ENCODE measurements around the gene DNASE2B. TPM values are rescaled to one million over a fixed set of nuclear protein-coding genes. Genes with fewer than 3 reads are reported as not detected.

The DNASE2B gene
- total and polyA plus RNA-seq, 2 experiments from 2014 or later: not detected

DNA sequence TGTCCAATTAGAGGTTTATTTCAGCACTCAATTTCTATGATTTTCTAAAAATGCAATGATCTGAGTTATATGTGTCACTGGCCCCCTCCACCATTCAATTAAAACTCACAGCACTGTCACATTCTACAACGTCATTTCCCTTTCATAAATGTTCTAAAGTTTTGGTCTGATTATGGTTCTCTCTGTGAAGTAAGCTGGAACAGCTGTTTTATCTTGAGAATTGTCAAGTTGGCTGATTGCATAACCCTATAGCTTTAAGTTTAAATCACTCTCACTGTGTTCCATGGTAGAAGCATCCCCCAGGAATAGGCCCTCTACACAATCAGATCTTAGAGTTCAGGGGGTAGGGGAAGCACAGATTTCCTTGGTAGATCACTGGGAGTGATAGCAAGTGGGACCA lies 41.4 kb upstream of the DNASE2B start:
- Mint-ChIP-seq H3K4me1 (no peaks in the 10 kb centered on the region), H3K4me3 (no peak overlapping the region), H3K27me3 (ENCODE audit: insufficient read depth, low read depth, poor library complexity) (peaks cover 4% of the 10 kb centered on the region), H3K27ac (no peak overlapping the region; the same call in 1 of the 2 replicates), H3K9me3 (no peaks in the 10 kb centered on the region), H3K36me3 (ENCODE audit: low read depth) (no peaks in the 10 kb centered on the region)
- no peak overlapping the region for H3K4me2 ChIP-seq
- ATAC-seq (no peak), DNase-seq (ENCODE audit: low spot score) (no peak)
- no peak overlapping the region for H2AFZ ChIP-seq
- no peaks in the 10 kb centered on the region for H3K36me3 ChIP-seq (ENCODE audit: insufficient read depth)
- H3K9me2 ChIP-seq (ENCODE audit: insufficient read depth): peaks cover 7% of the 10 kb centered on the region
- no peak overlapping the region for H3K4me3 ChIP-seq
- H4K20me1 ChIP-seq (replicated peaks; ENCODE audit: insufficient read depth): no peaks in the 10 kb centered on the region
- TF ChIP-seq ZNF331 (CRISPR knock-in tag; IDR thresholded peaks at IDR 0.05; ENCODE audit: low read depth): no peak
- TF ChIP-seq NANOG (IDR thresholded peaks at IDR 0.05; ENCODE audit: borderline replicate concordance): no peak
- no peaks in the 10 kb centered on the region for H3K4me1 ChIP-seq (ENCODE audit: insufficient read depth)
- no peak overlapping the region for H3K27ac ChIP-seq (ENCODE audit: low read depth)
- no peaks in the 10 kb centered on the region for H3K79me2 ChIP-seq (replicated peaks; ENCODE audit: insufficient read depth)
- no peaks in the 10 kb centered on the region for H3F3A ChIP-seq (replicated peaks; ENCODE audit: low read depth)
- no peaks in the 10 kb centered on the region for H3K27me3 ChIP-seq (ENCODE audit: insufficient read depth)

DNA sequence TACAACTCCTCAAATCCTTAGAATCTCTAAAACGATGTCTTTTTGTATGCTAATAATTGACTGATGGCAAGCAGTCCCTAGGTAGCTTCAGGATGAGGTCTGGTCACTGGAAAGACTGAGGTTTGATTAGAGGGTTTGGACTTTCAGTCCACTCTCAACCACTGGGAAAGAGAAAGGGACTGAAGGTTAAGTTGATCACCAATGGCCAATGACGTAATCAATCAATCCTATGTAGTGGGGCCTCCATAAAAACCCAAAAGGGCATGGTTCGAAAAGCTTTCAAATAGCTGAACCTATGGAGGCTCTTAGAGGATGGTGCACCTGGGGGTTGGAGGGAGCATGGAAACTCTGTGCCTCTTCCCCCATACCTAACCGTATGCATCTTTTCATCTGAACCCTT lies 39.6 kb upstream of the DNASE2B start:
- Mint-ChIP-seq H3K36me3 (ENCODE audit: low read depth) (no peaks in the 10 kb centered on the region), H3K27ac (no peak overlapping the region), H3K4me1 (no peaks in the 10 kb centered on the region)

More for the DNA sequence above, 39.6 kb upstream of the DNASE2B start:
- H3K27ac ChIP-seq (ENCODE audit: low read depth): no peak overlapping the region
- no peaks in the 10 kb centered on the region for H3K27me3 ChIP-seq (ENCODE audit: insufficient read depth)
- no peak overlapping the region for H2AFZ ChIP-seq
- Mint-ChIP-seq H3K4me3 (no peak overlapping the region), H3K27me3 (ENCODE audit: insufficient read depth, low read depth, poor library complexity) (peaks cover 4% of the 10 kb centered on the region), H3K9me3 (no peaks in the 10 kb centered on the region)
- ATAC-seq (no peak), DNase-seq (ENCODE audit: low spot score) (no peak)
- no peaks in the 10 kb centered on the region for H3K4me1 ChIP-seq (ENCODE audit: insufficient read depth)
- peaks cover 7% of the 10 kb centered on the region for H3K9me2 ChIP-seq (ENCODE audit: insufficient read depth)
- H4K20me1 ChIP-seq (replicated peaks; ENCODE audit: insufficient read depth): no peaks in the 10 kb centered on the region
- TF ChIP-seq POLR2AphosphoS5 (IDR thresholded peaks at IDR 0.05; ENCODE audit: low read depth) (no peak), CREB1 (CRISPR knock-in tag; IDR thresholded peaks at IDR 0.05; ENCODE audit: low read depth) (no peak), JUNB (IDR thresholded peaks at IDR 0.05; ENCODE audit: unreplicated experiment) (no peak), ZNF114 (CRISPR knock-in tag; IDR thresholded peaks at IDR 0.05) (no peak), EZH2 (IDR thresholded peaks at IDR 0.05; ENCODE audit: low read depth, unreplicated experiment) (no peak)
- TF ChIP-seq, protein P1, sequence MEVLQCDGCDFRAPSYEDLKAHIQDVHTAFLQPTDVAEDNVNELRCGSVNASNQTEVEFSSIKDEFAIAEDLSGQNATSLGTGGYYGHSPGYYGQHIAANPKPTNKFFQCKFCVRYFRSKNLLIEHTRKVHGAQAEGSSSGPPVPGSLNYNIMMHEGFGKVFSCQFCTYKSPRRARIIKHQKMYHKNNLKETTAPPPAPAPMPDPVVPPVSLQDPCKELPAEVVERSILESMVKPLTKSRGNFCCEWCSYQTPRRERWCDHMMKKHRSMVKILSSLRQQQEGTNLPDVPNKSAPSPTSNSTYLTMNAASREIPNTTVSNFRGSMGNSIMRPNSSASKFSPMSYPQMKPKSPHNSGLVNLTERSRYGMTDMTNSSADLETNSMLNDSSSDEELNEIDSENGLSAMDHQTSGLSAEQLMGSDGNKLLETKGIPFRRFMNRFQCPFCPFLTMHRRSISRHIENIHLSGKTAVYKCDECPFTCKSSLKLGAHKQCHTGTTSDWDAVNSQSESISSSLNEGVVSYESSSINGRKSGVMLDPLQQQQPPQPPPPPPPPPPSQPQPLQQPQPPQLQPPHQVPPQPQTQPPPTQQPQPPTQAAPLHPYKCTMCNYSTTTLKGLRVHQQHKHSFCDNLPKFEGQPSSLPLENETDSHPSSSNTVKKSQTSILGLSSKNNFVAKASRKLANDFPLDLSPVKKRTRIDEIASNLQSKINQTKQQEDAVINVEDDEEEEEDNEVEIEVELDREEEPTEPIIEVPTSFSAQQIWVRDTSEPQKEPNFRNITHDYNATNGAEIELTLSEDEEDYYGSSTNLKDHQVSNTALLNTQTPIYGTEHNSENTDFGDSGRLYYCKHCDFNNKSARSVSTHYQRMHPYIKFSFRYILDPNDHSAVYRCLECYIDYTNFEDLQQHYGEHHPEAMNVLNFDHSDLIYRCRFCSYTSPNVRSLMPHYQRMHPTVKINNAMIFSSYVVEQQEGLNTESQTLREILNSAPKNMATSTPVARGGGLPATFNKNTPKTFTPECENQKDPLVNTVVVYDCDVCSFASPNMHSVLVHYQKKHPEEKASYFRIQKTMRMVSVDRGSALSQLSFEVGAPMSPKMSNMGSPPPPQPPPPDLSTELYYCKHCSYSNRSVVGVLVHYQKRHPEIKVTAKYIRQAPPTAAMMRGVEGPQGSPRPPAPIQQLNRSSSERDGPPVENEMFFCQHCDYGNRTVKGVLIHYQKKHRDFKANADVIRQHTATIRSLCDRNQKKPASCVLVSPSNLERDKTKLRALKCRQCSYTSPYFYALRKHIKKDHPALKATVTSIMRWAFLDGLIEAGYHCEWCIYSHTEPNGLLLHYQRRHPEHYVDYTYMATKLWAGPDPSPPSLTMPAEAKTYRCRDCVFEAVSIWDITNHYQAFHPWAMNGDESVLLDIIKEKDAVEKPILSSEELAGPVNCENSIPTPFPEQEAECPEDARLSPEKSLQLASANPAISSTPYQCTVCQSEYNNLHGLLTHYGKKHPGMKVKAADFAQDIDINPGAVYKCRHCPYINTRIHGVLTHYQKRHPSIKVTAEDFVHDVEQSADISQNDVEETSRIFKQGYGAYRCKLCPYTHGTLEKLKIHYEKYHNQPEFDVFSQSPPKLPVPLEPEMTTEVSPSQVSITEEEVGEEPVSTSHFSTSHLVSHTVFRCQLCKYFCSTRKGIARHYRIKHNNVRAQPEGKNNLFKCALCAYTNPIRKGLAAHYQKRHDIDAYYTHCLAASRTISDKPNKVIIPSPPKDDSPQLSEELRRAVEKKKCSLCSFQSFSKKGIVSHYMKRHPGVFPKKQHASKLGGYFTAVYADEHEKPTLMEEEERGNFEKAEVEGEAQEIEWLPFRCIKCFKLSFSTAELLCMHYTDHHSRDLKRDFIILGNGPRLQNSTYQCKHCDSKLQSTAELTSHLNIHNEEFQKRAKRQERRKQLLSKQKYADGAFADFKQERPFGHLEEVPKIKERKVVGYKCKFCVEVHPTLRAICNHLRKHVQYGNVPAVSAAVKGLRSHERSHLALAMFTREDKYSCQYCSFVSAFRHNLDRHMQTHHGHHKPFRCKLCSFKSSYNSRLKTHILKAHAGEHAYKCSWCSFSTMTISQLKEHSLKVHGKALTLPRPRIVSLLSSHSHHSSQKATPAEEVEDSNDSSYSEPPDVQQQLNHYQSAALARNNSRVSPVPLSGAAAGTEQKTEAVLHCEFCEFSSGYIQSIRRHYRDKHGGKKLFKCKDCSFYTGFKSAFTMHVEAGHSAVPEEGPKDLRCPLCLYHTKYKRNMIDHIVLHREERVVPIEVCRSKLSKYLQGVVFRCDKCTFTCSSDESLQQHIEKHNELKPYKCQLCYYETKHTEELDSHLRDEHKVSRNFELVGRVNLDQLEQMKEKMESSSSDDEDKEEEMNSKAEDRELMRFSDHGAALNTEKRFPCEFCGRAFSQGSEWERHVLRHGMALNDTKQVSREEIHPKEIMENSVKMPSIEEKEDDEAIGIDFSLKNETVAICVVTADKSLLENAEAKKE (CRISPR knock-in tag; IDR thresholded peaks at IDR 0.05): no peak
- TF ChIP-seq, protein P2, sequence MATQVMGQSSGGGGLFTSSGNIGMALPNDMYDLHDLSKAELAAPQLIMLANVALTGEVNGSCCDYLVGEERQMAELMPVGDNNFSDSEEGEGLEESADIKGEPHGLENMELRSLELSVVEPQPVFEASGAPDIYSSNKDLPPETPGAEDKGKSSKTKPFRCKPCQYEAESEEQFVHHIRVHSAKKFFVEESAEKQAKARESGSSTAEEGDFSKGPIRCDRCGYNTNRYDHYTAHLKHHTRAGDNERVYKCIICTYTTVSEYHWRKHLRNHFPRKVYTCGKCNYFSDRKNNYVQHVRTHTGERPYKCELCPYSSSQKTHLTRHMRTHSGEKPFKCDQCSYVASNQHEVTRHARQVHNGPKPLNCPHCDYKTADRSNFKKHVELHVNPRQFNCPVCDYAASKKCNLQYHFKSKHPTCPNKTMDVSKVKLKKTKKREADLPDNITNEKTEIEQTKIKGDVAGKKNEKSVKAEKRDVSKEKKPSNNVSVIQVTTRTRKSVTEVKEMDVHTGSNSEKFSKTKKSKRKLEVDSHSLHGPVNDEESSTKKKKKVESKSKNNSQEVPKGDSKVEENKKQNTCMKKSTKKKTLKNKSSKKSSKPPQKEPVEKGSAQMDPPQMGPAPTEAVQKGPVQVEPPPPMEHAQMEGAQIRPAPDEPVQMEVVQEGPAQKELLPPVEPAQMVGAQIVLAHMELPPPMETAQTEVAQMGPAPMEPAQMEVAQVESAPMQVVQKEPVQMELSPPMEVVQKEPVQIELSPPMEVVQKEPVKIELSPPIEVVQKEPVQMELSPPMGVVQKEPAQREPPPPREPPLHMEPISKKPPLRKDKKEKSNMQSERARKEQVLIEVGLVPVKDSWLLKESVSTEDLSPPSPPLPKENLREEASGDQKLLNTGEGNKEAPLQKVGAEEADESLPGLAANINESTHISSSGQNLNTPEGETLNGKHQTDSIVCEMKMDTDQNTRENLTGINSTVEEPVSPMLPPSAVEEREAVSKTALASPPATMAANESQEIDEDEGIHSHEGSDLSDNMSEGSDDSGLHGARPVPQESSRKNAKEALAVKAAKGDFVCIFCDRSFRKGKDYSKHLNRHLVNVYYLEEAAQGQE (IDR thresholded peaks at IDR 0.05; ENCODE audit: unreplicated experiment): no peak
- no peaks in the 10 kb centered on the region for H3K79me2 ChIP-seq (replicated peaks; ENCODE audit: insufficient read depth)
- H3F3A ChIP-seq (replicated peaks; ENCODE audit: low read depth): no peaks in the 10 kb centered on the region
- H3K36me3 ChIP-seq (ENCODE audit: insufficient read depth): no peaks in the 10 kb centered on the region
- H3K4me2 ChIP-seq: no peak overlapping the region
- no peak overlapping the region for H3K4me3 ChIP-seq
